Upper lobe of left lung (tissue), 4 donors: ENCODE data around the gene LHB.

ENCODE experiments used
- POLR2A ChIP-seq, 4 donors: fragments of 450-650 bp; IDR thresholded peaks; one replicate each; pipeline ENCODE4 v1.5.1; 2016 to 2017; ENCODE audit warnings: antibody characterized with exemption in 4 of 4, mild to moderate bottlenecking in 2 of 4
- TF ChIP-seq, protein P1 (sequence below), 6 experiments: fragments of 450-650 bp in 4 of 6; fragments of 200-600 bp in 2 of 6; sonication (generic) in 2 of 6; IDR thresholded peaks; one replicate each; pipeline ENCODE4 v1.5.1; 2016 to 2019; ENCODE audit warnings: antibody characterized with exemption in 6 of 6

DNA sequence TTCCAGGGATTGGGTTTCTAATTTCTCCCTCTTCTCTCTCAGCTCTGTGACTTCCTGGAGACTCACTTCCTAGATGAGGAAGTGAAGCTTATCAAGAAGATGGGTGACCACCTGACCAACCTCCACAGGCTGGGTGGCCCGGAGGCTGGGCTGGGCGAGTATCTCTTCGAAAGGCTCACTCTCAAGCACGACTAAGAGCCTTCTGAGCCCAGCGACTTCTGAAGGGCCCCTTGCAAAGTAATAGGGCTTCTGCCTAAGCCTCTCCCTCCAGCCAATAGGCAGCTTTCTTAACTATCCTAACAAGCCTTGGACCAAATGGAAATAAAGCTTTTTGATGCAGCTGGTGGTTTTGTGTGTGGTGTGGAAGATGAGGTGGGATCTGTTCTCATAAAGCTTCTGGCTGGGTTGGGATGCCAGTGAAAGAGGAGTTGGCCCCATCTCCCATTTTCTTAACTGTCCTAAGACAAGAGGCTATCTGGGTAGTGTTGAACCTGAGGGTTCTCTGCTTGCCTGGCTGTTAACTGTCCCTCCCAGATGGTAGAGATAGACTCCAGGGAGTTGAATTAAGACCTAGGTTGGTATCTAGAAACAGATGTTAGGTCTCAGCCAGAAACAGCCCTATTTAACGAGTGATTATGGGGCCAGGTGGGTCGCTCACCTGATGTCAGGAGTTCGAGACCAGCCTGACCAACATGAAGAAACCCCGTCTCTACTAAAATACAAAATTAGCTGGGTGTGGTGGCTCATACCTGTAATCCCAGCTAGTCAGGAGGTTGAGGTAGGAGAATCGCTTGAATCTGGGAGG lies 50.1 kb downstream of the LHB start:
- TF ChIP-seq, protein P1, sequence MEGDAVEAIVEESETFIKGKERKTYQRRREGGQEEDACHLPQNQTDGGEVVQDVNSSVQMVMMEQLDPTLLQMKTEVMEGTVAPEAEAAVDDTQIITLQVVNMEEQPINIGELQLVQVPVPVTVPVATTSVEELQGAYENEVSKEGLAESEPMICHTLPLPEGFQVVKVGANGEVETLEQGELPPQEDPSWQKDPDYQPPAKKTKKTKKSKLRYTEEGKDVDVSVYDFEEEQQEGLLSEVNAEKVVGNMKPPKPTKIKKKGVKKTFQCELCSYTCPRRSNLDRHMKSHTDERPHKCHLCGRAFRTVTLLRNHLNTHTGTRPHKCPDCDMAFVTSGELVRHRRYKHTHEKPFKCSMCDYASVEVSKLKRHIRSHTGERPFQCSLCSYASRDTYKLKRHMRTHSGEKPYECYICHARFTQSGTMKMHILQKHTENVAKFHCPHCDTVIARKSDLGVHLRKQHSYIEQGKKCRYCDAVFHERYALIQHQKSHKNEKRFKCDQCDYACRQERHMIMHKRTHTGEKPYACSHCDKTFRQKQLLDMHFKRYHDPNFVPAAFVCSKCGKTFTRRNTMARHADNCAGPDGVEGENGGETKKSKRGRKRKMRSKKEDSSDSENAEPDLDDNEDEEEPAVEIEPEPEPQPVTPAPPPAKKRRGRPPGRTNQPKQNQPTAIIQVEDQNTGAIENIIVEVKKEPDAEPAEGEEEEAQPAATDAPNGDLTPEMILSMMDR (IDR thresholded peaks at IDR 0.05): no peak
- TF ChIP-seq POLR2A (IDR thresholded peaks at IDR 0.05): no peak
